ENCODE measurements around the gene MTAP. TPM values are rescaled to one million over a fixed set of nuclear protein-coding genes. Genes with fewer than 3 reads are reported as not detected.

The MTAP gene
- total RNA-seq, 4 donors from 2014 or later: 23.2 to 31.4 (median 29.1) TPM

DNA sequence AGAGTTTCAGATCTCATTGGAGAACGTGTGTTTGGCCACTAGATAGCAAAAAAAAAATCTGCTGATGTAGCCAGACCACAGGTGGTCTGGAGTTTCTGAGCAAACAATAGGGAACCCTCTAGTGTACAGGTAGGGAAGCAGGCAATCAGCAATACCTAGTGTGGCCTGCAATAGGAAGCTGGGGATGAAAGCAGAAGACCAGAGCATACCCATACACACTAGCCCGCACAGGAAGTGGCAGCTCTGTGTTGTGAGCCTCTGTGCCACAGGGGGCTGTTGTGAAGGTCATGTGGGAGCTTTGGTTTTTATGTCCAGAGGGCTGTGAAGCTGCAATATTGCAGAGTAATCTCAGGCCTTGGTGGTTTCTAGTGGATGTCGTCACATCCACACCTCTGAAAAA lies 81.2 kb downstream of the MTAP start:
- 71 to 78% methylated on average over 3 of the region's 3 CpGs for WGBS, 2 donors (ENCODE audit: low coverage in 1 of 2)
- H3K27me3 ChIP-seq: no peaks in the 10 kb centered on the region
- no peak overlapping the region for H3K27ac ChIP-seq
- no peak overlapping the region for H3K4me3 ChIP-seq
- TF ChIP-seq, protein P1, sequence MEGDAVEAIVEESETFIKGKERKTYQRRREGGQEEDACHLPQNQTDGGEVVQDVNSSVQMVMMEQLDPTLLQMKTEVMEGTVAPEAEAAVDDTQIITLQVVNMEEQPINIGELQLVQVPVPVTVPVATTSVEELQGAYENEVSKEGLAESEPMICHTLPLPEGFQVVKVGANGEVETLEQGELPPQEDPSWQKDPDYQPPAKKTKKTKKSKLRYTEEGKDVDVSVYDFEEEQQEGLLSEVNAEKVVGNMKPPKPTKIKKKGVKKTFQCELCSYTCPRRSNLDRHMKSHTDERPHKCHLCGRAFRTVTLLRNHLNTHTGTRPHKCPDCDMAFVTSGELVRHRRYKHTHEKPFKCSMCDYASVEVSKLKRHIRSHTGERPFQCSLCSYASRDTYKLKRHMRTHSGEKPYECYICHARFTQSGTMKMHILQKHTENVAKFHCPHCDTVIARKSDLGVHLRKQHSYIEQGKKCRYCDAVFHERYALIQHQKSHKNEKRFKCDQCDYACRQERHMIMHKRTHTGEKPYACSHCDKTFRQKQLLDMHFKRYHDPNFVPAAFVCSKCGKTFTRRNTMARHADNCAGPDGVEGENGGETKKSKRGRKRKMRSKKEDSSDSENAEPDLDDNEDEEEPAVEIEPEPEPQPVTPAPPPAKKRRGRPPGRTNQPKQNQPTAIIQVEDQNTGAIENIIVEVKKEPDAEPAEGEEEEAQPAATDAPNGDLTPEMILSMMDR (IDR thresholded peaks at IDR 0.05): no peak
- TF ChIP-seq EP300 (IDR thresholded peaks at IDR 0.05) (no peak), POLR2AphosphoS5 (IDR thresholded peaks at IDR 0.05) (no peak), POLR2A (IDR thresholded peaks at IDR 0.05) (no peak)
- ATAC-seq: no peak
- H3K36me3 ChIP-seq: peaks cover 0 to 29% of the 10 kb centered on the region in 2 donors
- H3K4me1 ChIP-seq: no peaks in the 10 kb centered on the region
- H3K9me3 ChIP-seq: peaks cover 0 to 37% (median 0%) of the 10 kb centered on the region in 3 donors

DNA sequence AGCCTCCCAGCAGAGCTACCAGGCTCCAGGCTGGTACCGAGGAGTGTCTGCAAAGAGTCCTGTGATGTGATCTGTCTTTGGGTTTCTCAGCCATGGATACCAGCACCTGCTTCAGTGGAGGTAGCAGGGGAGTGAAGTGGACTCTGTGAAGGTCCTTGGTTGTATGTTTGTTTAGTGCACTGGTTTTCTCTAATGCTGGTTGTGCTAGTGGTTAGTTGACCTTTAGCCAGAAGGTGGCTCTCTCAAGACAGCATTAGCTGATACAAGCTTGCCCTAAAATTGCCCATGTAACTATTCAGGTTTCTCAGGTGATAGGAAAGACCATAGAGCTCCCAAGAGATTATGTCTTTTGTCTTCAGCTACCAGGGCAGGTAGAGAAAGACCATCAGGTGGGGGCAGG lies 87.2 kb downstream of the MTAP start:
- WGBS, 2 donors (ENCODE audit: low coverage in 1 of 2): no CpG with 5 or more reads among the region's 1 CpG
- Histone ChIP-seq H3K36me3 (peaks cover 0 to 42% of the 10 kb centered on the region in 2 donors), H3K4me1 (no peaks in the 10 kb centered on the region), H3K27ac (no peak overlapping the region), H3K9me3 (peaks cover 0 to 29% (median 0%) of the 10 kb centered on the region in 3 donors), H3K27me3 (no peaks in the 10 kb centered on the region), H3K4me3 (no peak overlapping the region)
- no peak for ATAC-seq
- TF ChIP-seq POLR2A (IDR thresholded peaks at IDR 0.05): no peak
- TF ChIP-seq EP300 (IDR thresholded peaks at IDR 0.05): no peak
- no peak for TF ChIP-seq POLR2AphosphoS5 (IDR thresholded peaks at IDR 0.05)
- TF ChIP-seq, protein P1 (IDR thresholded peaks at IDR 0.05): no peak

DNA sequence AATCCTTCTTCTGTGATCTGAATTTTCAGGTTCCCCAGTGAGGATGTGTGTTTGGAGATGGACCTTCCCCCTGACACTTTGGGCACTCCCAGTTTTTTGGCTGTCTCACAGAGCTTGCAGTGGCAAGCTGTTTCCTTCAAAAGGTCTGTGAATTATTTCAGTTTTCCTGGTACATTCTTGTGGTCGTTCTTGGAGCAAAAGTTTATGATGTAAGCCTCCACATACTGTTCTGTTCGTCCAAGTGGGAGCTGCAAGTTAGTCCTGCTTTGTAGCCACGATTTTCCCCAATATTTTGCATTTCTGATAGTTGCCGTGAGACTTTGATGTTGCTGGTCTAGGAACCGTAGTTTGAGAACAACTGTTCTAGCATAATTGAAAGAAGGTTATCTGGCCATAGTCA lies 88.3 kb downstream of the MTAP start:
- H3K9me3 ChIP-seq: peaks cover 0 to 32% (median 0%) of the 10 kb centered on the region in 3 donors
- no peak overlapping the region for H3K27ac ChIP-seq
- no peaks in the 10 kb centered on the region for H3K4me1 ChIP-seq
- no peak for TF ChIP-seq POLR2A (IDR thresholded peaks at IDR 0.05)
- no peak for TF ChIP-seq EP300 (IDR thresholded peaks at IDR 0.05)
- TF ChIP-seq, protein P1 (IDR thresholded peaks at IDR 0.05): no peak
- TF ChIP-seq POLR2AphosphoS5 (IDR thresholded peaks at IDR 0.05): no peak
- ATAC-seq: no peak
- peaks cover 0 to 35% of the 10 kb centered on the region in 2 donors for H3K36me3 ChIP-seq
- 78 to 89% methylated on average over 3 to 5 of the region's 5 CpGs for WGBS, 2 donors (ENCODE audit: low coverage in 1 of 2)
- no peaks in the 10 kb centered on the region for H3K27me3 ChIP-seq
- no peak overlapping the region for H3K4me3 ChIP-seq

DNA sequence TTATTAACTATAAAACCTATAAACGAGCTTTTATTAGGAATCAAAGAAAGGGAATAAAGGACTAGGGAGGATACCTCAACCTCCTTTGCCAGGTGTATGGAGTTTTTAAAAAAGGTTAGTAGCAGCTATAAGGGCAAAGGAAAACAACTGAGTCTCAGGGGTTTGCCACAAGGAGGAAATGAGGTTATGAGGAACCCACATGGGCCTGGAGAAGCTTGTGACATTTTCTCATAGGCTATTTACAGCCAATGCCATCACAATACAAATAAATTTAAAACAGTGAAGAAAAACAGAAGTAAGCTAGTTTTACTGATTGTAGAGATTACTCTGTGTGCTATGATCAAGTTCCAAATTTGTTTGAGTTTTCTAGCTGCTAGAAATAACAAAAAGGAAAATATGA lies 99.1 kb downstream of the MTAP start:
- no peak overlapping the region for H3K4me3 ChIP-seq
- TF ChIP-seq, protein P1 (IDR thresholded peaks at IDR 0.05): no peak
- TF ChIP-seq POLR2AphosphoS5 (IDR thresholded peaks at IDR 0.05) (no peak), EP300 (IDR thresholded peaks at IDR 0.05) (no peak), POLR2A (IDR thresholded peaks at IDR 0.05) (no peak)
- no peaks in the 10 kb centered on the region for H3K4me1 ChIP-seq
- no peak overlapping the region for H3K27ac ChIP-seq
- H3K27me3 ChIP-seq: no peaks in the 10 kb centered on the region
- H3K36me3 ChIP-seq: peaks cover 0 to 4% of the 10 kb centered on the region in 2 donors
- ATAC-seq: no peak
- WGBS, 2 donors (ENCODE audit: low coverage in 1 of 2): 100% methylated on average over 1 of the region's 1 CpG
- peaks cover 0 to 75% (median 0%) of the 10 kb centered on the region in 3 donors for H3K9me3 ChIP-seq

DNA sequence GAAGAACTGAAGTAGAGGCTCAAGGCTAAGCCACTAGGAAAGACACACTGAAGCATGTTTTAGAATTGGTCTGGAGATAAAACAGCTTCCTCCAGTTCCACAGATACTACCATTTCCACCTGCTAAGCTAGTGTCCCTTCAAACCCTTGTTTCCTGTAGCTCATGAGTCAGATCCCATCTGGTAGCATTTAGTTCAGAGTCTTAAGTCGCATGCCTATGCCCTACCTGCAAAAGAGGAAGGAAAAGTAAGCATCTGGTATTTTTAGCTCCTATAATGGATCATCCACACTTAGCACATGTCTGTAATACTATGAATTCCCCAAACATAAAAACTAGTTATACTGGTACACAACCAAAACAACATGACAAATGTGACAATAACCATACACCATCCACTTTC lies 99.7 kb downstream of the MTAP start:
- no peak overlapping the region for H3K4me3 ChIP-seq
- no peaks in the 10 kb centered on the region for H3K4me1 ChIP-seq
- ATAC-seq: no peak
- 14 to 50% methylated on average over 1 of the region's 1 CpG for WGBS, 2 donors (ENCODE audit: low coverage in 1 of 2)
- H3K27me3 ChIP-seq: no peaks in the 10 kb centered on the region
- peaks cover 0 to 78% (median 0%) of the 10 kb centered on the region in 3 donors for H3K9me3 ChIP-seq
- peaks cover 0 to 4% of the 10 kb centered on the region in 2 donors for H3K36me3 ChIP-seq
- no peak for TF ChIP-seq POLR2AphosphoS5 (IDR thresholded peaks at IDR 0.05)
- TF ChIP-seq POLR2A (IDR thresholded peaks at IDR 0.05): no peak
- no peak for TF ChIP-seq EP300 (IDR thresholded peaks at IDR 0.05)
- TF ChIP-seq, protein P1 (IDR thresholded peaks at IDR 0.05): no peak
- no peak overlapping the region for H3K27ac ChIP-seq
